ENCODE data around the gene NEK3. TPM values are rescaled to one million over a fixed set of nuclear protein-coding genes. Genes with fewer than 3 reads are reported as not detected.
"Not testable (repeated sequence)": the region's sequence is repeated elsewhere in the genome, so short reads cannot be mapped to it uniquely, and the experiment has no call there.

The NEK3 gene
- total RNA-seq, 1 experiment from 2014 or later, result 6.9 TPM

DNA sequence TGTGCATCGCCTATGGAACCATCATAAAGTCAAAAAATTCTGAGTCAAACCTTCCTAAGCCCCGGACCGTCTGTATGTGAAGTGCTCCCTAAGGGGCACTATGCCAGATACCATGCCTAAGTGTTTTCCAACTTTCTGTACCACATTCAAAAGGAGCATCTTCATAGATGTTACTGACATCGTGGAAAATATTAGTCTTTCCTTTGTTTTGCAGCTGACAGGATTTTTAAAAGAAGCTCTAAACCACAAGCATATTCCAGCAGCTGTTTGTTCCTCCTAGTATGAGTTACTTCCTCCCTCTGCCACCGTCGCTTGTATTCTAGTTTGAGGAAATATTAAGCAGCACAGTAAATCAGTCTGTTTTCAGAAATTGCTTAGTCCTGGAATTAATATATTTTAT is 14.6 kb upstream of the NEK3 start:
- not testable (repeated sequence) for H3K9me3 ChIP-seq, H3K27me3 ChIP-seq, H3K4me3 ChIP-seq, DNase-seq
- H3K36me3 ChIP-seq, result peaks cover 28% of the 10 kb centered on the region

DNA sequence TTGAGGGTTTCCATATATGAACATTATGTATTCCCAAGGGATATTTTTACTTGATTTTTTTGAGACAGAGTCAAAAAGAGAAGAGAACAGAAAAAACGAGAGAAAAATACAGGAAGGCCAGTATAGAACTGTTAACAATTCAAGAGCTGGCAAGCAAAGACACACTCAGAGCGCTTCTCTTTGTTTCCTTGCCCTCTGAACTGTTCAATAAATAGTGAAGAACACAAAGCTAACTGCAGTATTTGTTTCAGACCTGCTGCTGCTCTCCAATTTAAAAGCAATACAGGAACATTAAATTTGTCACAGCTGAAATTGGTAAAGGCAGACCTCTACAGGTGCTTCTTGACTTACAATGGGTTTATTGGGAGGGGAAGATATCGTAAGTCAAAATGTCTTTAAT is 14.0 kb upstream of the NEK3 start:
- Histone ChIP-seq H3K4me3 (no peak overlapping the region), H3K27me3 (no peaks in the 10 kb centered on the region), H3K36me3 (peaks cover 31% of the 10 kb centered on the region), H3K9me3 (no peaks in the 10 kb centered on the region)
- DNase-seq, result no peak

DNA sequence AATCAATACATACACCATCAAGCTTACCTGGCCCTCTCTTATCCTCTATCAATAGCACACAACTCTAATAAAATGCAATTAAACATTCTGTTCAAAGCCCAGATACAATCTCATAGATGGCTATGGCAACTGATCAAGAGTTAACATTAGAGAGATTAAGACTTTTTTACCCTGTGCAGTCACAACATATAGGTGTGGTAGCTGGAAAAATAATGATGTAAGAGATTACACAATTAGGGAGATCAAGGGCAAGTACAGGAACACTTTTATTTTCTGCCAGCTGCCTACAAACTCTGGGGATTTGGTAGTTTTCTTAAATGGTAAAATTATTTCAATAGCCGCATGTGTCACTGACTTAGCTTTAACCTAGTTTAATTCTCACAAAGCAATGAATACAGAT is 12.3 kb upstream of the NEK3 start:
- H3K36me3 ChIP-seq, result peaks cover 30% of the 10 kb centered on the region
- not testable (repeated sequence) for DNase-seq, H3K9me3 ChIP-seq

DNA sequence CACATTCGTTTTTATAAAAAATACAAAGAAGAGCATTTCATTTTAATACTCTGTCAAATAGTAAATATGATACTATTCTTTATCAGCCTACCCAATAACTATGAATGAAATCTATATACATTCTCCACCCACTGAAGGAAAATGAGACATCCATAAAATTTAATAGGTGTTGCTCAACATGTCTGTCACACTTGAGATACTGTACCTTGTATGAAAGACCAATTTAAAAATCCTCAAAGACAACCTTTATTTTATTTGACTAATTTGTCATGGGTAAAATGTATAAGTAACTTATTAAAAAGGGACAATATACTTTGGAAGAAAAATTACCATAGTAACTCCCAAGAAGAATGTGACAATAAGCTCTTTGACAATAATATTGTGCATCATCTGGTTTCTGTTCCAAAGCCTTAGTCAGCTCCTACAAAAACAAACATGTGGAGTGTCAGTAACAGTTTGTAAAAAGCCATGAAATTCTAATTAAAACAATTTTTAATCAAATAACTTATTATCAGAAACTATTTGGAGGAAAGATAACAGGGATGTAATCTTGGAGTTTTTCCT is 11.5 kb upstream of the NEK3 start:
- not testable (repeated sequence) for H3K4me3 ChIP-seq, DNase-seq, H3K27me3 ChIP-seq, H3K9me3 ChIP-seq
- peaks cover 25% of the 10 kb centered on the region for H3K36me3 ChIP-seq

More for the DNA sequence above, 12.3 kb upstream of the NEK3 start:
- not testable (repeated sequence) for H3K4me3 ChIP-seq, H3K27me3 ChIP-seq

DNA sequence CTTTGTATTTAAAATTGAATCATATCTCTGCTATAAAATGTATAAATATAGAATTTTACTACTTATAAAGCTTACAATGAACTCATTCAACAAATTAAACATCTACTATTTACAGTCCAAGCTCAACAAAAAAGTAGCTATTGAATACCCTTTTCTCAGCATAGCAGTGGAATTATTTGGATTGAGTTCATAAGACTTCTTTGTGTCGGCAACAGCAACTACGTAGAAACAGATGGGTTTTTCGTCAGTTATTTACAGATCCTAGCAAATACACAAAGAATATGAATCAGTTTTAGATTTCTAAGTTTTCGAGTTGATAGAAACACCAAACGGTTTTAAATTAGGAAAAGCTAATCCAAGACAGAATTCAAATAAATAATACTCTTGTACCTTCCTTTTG is 10.4 kb upstream of the NEK3 start:
- Histone ChIP-seq H3K4me3 (no peak overlapping the region), H3K36me3 (peaks cover 21% of the 10 kb centered on the region), H3K9me3 (no peaks in the 10 kb centered on the region), H3K27me3 (no peaks in the 10 kb centered on the region)
- DNase-seq, result no peak

DNA sequence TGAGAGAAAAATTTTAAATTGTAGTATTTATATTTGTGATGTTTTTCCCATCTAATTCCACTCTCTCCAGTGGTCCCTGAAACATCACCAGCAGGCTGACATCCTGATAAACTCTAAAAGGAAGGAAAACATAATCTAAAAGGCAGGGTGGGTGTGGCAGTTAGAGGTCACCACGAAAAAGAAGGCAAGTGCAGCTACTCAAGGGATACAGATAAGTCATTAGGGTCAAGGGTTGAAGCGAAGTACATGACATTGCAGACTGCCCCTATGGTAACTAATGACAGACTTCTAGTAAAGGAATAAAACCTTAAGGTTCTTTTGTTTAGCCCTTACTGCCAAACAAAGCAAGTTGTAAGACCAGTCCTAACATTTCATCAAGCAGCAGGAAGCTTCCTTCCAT is 6.0 kb upstream of the NEK3 start:
- Histone ChIP-seq H3K9me3 (no peaks in the 10 kb centered on the region), H3K36me3 (peaks cover 13% of the 10 kb centered on the region), H3K4me3 (no peak overlapping the region), H3K27me3 (no peaks in the 10 kb centered on the region)
- no peak for DNase-seq

DNA sequence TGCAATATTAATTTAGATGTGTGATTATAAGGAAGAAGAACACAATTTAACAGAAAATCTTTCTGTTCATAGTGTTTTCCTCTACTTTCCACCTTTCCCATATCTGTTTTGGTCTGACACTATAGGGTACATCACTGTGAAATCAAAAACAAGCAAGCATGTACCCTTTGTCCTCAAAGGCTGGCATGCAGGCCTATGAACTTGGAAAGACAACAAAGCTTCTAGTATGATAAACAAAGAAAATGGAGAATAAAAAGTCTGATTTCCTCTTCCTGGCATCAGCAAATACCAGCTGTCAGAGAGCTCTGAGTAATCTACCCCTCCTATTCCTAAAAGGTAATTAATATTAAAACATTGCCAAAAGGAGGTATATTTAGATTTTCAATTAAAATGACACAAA is 5.6 kb upstream of the NEK3 start:
- H3K9me3 ChIP-seq, result no peaks in the 10 kb centered on the region
- H3K4me3 ChIP-seq, result no peak overlapping the region
- DNase-seq, result no peak
- peaks cover 11% of the 10 kb centered on the region for H3K36me3 ChIP-seq
- no peaks in the 10 kb centered on the region for H3K27me3 ChIP-seq

DNA sequence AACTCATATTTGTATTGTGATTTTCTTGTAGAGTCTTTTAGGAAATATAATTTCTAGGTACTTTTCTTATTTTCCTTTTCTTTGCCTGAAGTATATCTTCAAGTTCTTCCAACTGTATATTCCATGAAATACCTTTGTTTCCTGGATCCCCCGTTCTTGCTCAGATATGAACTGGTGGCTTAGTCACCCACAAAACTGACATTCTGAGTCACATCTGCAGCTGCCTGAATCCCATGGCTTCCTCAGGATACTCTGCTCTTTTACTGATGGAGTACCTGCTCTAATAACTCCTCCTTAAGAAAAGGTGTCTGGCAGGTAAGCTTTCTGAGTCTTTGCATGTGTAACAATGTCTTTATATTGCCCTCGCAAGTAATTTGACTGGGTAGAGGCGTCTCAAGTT is 4.5 kb upstream of the NEK3 start:
- not testable (repeated sequence) for H3K27me3 ChIP-seq, H3K9me3 ChIP-seq, H3K36me3 ChIP-seq, DNase-seq, H3K4me3 ChIP-seq

DNA sequence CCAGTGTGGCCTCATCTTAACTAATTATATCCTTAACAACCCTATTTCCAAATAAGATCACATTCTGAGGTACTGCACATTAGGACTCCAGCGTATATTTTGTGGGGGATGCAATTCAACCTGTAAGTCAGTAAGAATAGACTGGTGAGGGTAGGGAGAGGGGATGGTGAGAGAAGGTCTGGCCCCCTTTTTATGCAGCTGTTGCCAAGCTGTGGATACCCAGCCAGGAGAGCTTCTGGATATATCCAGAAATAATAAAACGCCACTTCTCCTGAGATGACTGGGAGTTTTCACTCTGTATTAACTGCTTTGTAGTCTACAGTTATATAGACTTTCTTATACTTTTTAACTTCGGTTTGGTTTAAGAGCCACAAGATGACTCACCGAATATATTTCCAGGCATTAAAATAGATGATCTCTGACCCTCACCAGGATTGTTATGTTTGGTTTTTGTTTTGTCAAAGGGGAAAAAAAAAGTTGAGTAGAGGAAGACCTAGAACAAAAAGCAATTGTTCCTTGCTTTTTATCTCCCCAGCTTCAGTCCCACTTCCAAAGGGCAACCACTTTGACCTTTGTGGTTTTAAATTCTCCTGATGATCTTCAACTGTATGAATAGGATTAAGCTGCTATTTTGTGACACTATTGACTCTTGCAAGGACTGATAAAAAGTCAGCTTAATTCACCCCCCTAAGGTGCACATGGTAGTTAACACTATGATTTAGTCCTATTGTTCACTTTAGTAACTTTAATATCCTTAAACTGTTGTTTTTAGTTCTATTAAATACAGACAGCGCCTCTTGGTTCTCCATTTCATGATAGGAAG is 3.1 kb upstream of the NEK3 start:
- H3K9me3 ChIP-seq, result no peaks in the 10 kb centered on the region
- peaks cover 3% of the 10 kb centered on the region for H3K36me3 ChIP-seq
- no peak overlapping the region for H3K4me3 ChIP-seq
- no peaks in the 10 kb centered on the region for H3K27me3 ChIP-seq
- no peak for DNase-seq

DNA sequence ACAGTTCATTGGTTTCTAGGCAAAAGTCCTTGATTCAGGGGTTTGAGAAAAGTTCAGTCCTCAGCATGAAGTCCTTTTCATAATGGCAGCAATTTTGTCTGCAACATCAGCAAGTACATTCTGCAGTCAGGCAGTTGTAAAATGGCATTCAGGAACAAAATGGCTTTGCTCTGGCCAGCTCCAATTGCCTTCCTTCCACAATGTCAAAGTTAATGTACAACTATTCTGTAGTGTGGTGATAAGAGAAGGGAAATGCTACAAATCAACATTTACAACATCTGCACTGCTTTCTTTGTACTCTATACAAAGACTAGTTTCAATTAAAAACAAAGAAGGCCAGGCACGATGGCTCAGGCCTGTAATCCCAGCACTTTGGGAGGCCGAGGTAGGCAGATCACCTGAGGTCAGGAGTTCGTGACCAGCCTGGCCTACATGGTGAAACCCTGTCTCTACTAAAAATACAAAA is 1.8 kb upstream of the NEK3 start:
- no peak for DNase-seq
- H3K4me3 ChIP-seq, result no peak overlapping the region
- H3K9me3 ChIP-seq, result no peaks in the 10 kb centered on the region
- H3K27me3 ChIP-seq, result no peaks in the 10 kb centered on the region
- no peaks in the 10 kb centered on the region for H3K36me3 ChIP-seq

DNA sequence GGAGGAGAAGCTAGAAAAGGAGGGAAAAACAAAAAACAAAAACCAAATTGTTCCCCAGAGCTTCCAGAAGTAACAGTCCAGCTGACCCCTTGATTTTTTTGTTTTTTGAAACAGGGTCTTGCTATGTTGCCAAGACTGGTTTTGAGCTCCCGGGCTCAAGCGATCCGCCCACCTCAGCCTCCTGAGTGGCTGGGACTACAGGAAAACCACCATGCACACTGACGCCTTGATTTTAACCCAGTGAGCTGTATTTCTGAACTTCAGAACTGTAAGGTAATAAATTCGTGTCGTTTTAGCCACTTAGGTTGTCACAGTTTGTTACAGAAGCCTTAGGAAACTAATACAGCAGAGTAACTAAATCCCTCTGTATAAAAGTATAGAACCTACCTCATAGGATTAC is 1.1 kb upstream of the NEK3 start:
- H3K9me3 ChIP-seq, result no peaks in the 10 kb centered on the region
- no peaks in the 10 kb centered on the region for H3K27me3 ChIP-seq

DNA sequence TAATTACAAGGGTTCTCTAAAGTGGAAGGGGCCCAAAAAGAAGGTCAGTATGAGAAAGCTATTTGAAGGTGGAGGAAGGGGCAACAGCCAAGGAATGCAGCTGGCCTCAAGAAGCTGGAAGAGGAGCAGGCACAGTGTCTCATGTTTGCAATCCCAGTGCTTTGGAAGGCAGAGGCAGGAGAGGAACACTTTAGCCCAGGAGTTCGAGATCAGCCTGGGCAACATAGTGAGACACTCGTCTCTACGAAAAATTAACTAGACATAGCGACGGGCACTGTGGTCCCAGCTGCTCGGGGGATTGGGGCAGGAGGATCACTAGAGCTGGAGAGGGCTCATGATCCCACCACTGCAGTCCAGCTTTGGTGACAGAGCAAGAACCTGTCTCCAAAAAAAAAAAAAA is 656 bp upstream of the NEK3 start:
- no peaks in the 10 kb centered on the region for H3K36me3 ChIP-seq
- no peaks in the 10 kb centered on the region for H3K9me3 ChIP-seq
- H3K4me3 ChIP-seq, result peak overlapping the region; percentile 73; the same call in 1 of the 2 replicates
- no peaks in the 10 kb centered on the region for H3K27me3 ChIP-seq
- DNase-seq, result no peak

More for the DNA sequence above, 1.1 kb upstream of the NEK3 start:
- Histone ChIP-seq H3K4me3 (no peak overlapping the region), H3K36me3 (no peaks in the 10 kb centered on the region)
- no peak for DNase-seq

DNA sequence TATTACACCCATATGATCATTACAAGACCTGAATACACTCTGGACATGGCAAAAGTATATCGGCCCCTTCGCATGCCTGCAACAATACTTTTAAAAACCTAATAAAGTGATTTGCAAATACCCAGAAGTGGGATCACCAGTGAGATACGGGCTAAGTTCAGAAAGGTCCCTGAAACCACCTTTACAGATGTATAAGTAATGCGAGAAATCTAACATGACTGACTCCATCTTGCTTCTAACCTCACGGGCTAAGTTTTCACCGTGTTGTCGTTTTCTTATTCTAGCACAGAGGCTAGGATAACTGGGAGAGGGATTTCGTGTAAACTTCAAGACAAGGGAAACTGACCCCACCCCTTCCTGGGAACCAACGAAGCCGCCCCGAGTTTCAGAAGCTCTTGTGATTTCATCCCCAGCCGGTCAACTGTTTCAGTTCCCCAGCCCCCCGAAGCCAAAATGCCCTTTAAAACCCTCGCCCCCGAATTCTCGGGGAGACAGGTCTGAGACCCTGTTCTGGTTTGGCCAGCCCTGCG is 703 bp downstream of the NEK3 start:
- Histone ChIP-seq H3K36me3 (no peaks in the 10 kb centered on the region), H3K27me3 (no peaks in the 10 kb centered on the region), H3K4me3 (peak overlapping the region; percentile 73), H3K9me3 (no peaks in the 10 kb centered on the region)
- peak; percentile 36 for DNase-seq

DNA sequence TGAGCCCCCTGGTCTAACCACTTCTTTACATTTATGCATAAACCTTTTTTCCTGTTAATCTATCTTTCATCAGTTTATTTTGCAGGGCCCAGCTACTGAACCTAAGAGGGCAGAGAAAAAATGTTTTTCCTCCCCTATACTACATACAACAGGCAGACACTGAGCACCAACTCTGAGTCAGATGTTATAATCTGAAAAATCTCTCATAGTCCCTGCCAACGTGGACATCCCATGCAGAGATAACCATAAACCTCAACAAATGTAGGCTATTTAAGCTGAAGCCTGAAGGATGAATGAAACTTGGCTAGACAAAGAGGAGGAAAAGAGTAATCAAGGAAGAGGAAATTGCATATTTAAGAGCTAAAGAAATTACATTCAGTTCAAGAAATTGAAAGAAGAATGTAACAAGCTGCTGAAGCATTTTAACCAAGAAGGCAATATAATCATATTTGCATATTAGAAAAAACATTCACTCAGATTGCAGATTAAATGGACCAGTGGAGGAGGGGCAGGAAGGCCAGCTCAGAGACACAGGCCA is 2.6 kb downstream of the NEK3 start:
- no peak for DNase-seq
- H3K9me3 ChIP-seq, result no peaks in the 10 kb centered on the region
- no peaks in the 10 kb centered on the region for H3K27me3 ChIP-seq

DNA sequence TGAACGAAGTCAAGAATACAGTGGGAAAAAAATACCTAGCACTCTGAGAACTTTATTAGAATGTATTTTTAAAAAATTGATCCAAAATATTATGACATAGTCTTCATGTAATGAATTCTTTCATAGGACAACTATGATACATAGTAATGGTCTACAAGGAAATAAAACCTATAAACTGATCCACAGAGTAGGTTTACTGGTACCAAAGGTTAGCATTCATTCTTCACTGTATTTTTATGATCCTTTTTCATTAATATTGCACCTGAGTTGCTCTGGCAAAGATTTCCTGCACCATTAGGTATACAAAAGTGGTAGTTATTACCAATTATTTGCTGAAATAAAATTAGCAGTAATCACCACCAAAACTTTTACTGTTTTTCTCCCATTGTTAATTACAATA is 4.2 kb downstream of the NEK3 start:
- no peak for DNase-seq
- H3K36me3 ChIP-seq, result no peaks in the 10 kb centered on the region; the same call in 1 of the 2 replicates
- no peaks in the 10 kb centered on the region for H3K27me3 ChIP-seq
- no peak overlapping the region for H3K4me3 ChIP-seq
- H3K9me3 ChIP-seq, result no peaks in the 10 kb centered on the region

More for the DNA sequence above, 2.6 kb downstream of the NEK3 start:
- no peak overlapping the region for H3K4me3 ChIP-seq
- H3K36me3 ChIP-seq, result no peaks in the 10 kb centered on the region; the same call in 1 of the 2 replicates

DNA sequence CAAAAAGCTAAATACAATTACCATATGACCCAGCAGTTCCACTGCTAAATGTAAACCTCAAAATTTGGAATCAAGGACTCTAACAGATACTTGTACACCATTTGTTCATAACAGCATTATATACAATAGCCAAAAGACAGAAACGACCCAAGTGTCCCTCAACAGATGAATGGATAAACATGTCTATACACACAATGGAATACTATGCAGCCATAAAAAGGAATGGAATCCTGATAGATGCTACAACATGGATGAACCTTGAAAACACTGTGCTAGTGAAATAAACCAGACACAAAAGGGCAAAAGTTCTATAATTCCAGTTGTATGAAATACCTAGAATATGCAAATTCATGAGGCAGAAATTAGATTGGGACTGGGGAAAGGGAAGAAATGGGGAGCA is 12.2 kb downstream of the NEK3 start:
- no peaks in the 10 kb centered on the region for H3K9me3 ChIP-seq
- H3K36me3 ChIP-seq, result peaks cover 3% of the 10 kb centered on the region; the same call in 1 of the 2 replicates
- H3K27me3 ChIP-seq, result no peaks in the 10 kb centered on the region
- no peak overlapping the region for H3K4me3 ChIP-seq
- no peak for DNase-seq

DNA sequence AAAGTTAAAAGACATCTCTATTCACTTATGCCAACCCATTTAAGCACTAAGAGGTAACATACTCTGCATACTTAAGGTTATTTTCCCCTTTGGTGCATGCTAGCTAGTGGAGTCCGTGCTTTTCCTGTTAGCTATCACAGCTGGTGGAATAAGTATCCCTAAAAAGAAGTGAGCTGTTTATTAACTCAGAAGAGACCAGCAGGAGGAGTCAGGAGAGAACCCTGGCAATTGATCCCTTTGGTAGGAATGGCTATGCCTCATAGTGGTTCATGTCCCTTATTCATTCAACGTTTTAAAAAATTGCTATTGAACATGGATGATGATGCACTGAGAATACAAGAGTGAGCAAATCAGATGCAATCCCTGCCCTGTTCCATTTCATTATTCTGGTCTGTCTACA is 18.1 kb downstream of the NEK3 start:
- no peak for DNase-seq
- Histone ChIP-seq H3K36me3 (no peaks in the 10 kb centered on the region), H3K9me3 (no peaks in the 10 kb centered on the region), H3K4me3 (no peak overlapping the region), H3K27me3 (no peaks in the 10 kb centered on the region)
